Esophagus muscularis mucosa (tissue), 4 donors: ENCODE data around the gene APOO.

Experiments
- EP300 ChIP-seq: sonication (generic); formaldehyde crosslinking; IDR thresholded peaks from one replicate; pipeline ENCODE4 v1.6.1; 2017; ENCODE audit warnings: antibody characterized with exemption
- POLR2A ChIP-seq: fragments of 450-650 bp; IDR thresholded peaks from one replicate; pipeline ENCODE4 v1.6.1; 2017; ENCODE audit warnings: antibody characterized with exemption, moderate library complexity, mild to moderate bottlenecking, low read depth
- POLR2AphosphoS5 ChIP-seq, 2 donors: sonication (generic); formaldehyde crosslinking; IDR thresholded peaks; one replicate each; pipeline ENCODE4 v1.6.1; 2017; ENCODE audit warnings: antibody characterized with exemption in 2 of 2
- TF ChIP-seq, protein P1 (sequence below), 3 experiments: fragments of 200-600 bp in 2 of 3; fragments of 450-650 bp in 1 of 3; sonication (generic) in 2 of 3; IDR thresholded peaks; one replicate each; pipeline ENCODE4 v1.5.1; 2017 to 2019; ENCODE audit warnings: antibody characterized with exemption in 3 of 3, mild to moderate bottlenecking in 2 of 3, moderate library complexity in 1 of 3

DNA sequence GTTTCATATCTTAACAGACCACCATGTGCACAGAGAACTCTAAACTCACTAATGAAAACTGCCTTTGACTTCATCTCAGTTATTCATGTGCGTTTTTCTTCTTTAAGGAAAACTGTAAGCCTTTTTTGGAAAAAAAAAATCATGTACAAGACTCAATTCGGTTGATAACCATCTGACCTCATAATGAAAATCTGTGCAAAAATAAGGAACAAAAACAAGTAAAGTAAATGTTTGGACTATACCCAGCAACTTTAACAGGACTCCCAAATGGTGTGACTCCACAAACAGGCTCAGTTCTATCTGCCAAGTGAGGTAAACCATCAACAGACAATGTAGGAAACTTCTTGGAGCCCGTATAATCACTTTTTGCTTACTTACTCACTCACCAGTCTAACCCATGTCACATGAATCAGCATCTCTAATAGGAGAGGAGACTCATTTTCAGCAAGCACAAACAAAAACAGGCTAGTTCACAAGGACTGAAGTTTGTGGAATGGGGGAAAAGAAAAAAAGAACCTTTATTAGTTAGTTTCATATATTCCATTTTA is 9.3 kb downstream of the APOO start:
- TF ChIP-seq, protein P1, sequence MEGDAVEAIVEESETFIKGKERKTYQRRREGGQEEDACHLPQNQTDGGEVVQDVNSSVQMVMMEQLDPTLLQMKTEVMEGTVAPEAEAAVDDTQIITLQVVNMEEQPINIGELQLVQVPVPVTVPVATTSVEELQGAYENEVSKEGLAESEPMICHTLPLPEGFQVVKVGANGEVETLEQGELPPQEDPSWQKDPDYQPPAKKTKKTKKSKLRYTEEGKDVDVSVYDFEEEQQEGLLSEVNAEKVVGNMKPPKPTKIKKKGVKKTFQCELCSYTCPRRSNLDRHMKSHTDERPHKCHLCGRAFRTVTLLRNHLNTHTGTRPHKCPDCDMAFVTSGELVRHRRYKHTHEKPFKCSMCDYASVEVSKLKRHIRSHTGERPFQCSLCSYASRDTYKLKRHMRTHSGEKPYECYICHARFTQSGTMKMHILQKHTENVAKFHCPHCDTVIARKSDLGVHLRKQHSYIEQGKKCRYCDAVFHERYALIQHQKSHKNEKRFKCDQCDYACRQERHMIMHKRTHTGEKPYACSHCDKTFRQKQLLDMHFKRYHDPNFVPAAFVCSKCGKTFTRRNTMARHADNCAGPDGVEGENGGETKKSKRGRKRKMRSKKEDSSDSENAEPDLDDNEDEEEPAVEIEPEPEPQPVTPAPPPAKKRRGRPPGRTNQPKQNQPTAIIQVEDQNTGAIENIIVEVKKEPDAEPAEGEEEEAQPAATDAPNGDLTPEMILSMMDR (IDR thresholded peaks at IDR 0.05): no peak
- no peak for TF ChIP-seq POLR2A
- TF ChIP-seq EP300: no peak
- TF ChIP-seq POLR2AphosphoS5 (IDR thresholded peaks at IDR 0.05): no peak
